Endometrial microvascular endothelial cells (primary cell): ENCODE measurements around the gene CABLES1. TPM values are rescaled to one million over a fixed set of nuclear protein-coding genes. Genes with fewer than 3 reads are reported as not detected.

Experiments used
- in situ Hi-C: cut with HindIII; loops from 2 replicates; pipeline ENCODE4 v1.10.0; 2017; ENCODE audit warnings: low sequenced_read_pairs, low pct_unique_long_range_greater_than_20kb; ENCODE audit errors: inconsistent ontology term
- total RNA-seq: library from RNA; depleted of rRNA; stranded (reverse); fragments of >200 nt; gene quantifications from one replicate; pipeline ENCODE4 v1.2.3, GENCODE V29; 2015; ENCODE audit errors: inconsistent ontology term

The CABLES1 gene
- total RNA-seq, 1 donor from 2014 or later = 12.6 TPM

DNA sequence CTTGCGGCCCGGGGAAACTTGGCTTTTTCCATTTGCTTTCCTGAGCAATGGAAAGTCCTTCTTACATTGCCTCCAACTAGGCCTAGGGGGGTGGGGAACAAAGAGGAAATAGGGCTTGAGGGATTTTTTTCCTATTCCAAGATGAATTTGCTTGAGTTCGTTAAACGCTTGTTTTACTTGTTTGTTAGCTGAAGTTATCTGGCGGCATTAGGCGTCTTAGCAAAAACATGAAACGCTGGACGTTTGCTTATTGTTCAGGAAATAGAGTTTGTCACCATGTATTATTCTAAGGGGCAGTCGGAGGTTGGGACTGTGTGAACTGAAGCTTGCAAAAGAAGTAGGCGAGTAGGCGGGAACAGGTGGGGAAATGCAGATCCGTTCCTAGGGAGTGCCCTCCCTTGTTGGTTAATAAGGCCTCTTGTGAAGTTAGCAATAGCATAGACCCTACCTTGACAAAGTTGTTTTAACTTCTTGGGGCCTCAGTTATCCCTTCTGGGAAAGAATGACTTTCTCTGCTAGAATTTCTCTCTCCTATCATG, 1.9 kb downstream of the CABLES1 start:
- in situ Hi-C loops = loop anchor here (10.0 kb wide), 1 partner anchor 248 kb away; no protein-coding TSS in a partner anchor

DNA sequence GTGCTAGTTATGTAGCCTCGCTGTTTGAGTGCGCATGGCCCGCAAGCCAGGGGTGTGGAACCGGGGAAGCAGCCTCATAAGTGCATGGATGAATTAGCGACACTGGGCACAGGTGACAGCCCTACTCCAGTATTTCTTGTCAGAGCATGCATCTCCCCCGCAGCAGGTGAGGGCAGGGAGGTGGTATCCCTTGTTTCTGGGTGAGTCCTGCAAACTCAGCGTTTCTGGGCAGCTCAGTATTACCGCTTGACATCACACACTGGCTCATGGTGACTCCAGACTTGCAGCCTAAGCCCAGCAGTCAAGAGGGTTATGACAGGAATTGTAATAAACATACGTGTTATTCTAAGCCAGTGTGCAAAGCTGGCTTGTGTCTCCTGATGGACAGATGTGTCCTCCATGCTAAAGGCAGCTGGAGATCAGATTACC, 2.5 kb downstream of the CABLES1 start:
- in situ Hi-C loops = loop anchor here (10.0 kb wide), 1 partner anchor 247 kb away; no protein-coding TSS in a partner anchor

DNA sequence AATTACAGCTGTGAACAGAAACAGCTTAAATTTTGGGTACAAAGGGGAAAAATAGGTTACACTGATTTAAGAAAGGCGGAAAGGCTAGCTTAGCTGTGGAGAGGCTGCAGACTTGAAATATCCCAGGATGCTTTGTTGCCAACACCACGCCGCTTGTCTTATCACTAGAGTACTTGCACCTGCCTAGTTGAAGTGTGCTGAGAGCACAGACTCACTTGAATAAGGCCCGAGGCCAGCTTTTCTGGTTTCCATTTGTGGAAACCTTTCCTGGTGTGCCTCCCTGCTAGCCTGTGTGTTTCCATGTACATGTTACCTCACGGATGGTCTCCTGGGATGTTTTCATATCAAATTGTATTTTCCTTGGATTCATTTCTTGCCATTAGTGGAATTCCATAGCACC, 3.2 kb downstream of the CABLES1 start:
- in situ Hi-C loops = loop anchor here (10.0 kb wide), 1 partner anchor 246 kb away; no protein-coding TSS in a partner anchor

DNA sequence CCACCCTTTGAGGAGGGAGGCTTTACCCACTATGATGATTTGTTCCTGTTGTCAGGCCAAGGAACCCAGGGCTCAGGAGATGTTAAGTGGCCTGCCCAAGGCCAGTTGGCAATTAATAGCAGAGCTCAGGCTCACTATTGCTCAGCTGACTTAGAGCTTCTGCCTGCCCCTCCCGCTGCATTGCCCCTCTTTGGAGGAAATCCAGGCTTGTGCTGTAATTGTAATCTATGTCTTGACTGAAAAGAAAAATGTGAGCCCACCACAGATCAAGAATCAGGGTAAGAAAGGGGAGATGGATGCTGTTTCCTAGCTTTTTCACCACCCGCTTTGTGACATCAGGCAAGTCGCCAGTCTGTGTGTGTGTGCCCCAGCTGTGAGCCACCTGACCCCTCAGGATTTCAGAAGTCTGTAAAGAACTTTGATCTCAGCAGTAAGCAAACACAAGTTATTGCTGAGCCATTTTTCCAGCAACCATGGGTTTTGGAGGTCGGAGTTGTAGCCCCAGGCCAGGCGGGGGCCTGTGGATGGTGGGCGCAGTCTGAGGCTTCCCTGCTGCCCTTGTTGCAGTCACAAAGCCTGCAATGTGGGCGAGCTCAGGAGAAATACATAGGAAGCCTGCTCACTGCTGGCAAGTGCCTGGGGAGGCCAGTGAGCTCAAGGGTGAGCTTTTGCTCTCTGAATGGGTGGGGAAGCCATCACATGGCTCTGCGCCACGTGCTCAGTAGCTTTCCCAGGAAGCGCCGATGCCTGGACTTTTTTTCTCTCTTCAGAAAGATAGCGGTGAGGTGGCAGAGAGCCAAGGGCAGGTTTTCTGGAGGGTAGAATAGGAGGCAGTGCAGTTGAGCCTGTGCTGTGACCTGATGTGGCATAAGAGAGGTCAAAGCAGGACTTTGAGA, 6.1 kb downstream of the CABLES1 start:
- in situ Hi-C loops = no loop called here

DNA sequence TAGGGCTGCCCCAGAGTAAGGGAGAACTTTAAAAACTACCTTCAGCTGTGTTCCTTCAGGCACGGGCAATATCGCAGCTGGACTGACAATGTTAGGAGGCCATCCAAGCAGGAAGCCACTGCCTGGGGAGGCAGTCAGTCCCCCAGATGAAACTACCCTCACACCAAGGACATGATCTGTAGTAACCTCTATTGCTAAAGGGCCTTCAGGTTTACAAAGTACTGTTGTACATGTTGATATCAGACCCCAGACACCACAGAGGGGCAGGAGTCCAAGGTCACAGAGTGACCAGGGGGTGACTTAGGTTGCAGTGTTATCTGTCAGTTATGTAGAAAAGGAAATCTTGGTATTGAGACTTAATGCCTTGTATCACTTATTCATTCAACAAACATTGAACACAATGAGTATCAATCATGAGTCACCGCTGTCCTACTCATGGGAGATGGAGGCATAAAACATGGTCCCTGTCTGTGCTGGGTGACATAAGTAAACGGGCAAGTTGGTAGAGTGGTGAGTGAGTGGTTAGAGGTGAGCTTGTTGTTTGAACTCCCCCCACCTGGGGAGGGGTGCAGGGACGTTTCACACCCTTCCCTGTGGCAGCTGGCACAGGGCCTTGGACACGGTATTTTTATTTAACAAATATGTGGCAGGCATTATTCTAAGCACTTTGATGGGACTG, 7.1 kb downstream of the CABLES1 start:
- in situ Hi-C loops = no loop called here

DNA sequence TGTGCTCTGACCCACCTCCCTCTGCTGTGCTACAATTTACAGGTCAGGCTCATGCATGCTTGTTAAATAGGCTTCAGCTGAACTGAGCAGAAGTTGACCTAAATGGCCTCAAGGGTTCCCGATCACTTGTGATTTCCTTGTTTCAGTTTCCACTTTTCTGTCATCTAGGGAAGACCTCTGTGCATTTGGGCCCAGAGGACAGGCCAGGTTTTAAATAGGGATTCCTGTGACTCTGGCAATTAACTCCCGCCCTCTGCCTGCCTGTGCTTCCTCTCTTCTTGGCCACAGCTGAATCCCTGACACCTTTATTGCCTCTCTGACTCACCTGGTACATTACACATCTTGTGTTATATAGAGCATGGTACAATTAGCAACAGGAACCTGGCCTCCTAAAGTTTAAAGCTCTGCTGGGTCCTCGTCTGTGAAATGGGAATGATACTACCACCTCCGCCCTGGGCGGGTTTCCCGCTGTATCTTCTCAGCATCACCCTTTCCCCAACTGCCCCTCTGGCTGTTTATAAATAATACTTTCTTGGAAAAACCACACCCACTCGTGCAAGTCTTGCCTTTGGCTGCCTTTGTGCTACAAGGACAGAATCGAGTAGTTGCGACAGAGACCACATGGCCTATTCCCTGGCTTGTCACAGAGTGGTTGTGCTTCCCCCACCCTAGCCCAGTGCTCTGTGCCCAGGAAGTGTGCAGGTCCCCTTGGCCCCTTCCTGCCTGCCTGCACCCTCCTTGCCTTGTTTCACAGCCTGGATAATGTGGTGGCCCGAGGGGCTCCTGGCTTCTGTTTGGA, 7.9 kb downstream of the CABLES1 start:
- in situ Hi-C loops = no loop called here

DNA sequence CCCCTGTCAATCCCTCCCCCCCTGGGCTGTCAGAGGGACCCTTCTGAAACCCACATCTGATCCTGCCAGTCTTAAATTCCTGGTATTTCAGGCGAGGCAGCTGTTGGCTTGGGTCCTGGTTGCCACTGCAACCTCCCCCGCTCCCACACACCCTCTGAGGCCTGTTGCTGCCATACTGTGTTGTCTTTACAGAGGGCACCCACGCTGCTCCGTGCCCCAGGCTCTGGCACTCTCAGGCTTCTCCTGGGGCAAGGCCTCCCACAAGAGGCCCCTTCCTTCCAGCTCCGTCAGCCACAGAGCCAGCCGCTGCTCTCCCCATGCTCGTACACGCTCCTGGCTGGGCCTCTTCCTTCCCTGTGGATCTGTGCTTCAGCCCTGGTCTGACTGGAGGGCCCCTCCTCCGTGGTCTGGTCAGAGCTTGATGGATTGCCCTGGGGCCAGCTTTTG, 8.6 kb downstream of the CABLES1 start:
- in situ Hi-C loops = no loop called here

DNA sequence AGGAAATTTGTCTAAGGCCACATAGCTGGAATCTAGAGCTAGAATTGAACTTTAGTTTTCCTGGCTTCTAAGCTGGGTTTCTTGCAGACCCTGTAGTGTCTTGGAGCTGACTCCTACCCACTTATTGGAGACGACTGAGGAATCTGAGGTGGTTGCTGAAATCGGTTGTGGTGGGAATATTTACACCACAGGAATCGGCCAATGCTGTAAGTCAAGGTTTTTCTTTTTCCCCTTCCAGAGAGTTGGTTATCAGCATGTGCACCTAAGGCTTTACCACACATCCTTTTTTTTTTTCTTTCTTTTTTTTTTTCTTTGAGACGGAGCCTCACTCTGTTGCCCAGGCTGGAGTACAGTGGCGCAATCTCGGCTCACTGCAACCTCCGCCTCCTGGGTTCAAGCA, 9.4 kb downstream of the CABLES1 start:
- in situ Hi-C loops = no loop called here

DNA sequence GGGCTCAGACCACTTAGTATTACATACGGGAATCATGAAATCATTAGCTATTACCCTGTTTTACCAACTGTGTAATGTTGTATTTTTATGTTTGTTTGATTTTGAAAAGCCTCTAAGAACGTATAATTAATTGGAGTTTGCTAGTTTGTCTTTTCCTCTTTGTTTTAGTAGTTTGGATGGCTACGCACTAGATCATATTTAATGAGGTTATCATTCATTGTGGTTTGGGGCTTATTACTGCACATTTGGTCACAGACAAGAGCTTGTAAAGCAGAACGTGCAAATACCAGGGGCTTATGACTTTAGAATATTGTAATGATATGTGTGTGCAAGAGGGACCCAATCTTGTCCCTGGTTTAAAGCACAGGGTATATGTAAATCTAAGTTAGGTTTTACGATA, 10.3 kb downstream of the CABLES1 start:
- in situ Hi-C loops = no loop called here

DNA sequence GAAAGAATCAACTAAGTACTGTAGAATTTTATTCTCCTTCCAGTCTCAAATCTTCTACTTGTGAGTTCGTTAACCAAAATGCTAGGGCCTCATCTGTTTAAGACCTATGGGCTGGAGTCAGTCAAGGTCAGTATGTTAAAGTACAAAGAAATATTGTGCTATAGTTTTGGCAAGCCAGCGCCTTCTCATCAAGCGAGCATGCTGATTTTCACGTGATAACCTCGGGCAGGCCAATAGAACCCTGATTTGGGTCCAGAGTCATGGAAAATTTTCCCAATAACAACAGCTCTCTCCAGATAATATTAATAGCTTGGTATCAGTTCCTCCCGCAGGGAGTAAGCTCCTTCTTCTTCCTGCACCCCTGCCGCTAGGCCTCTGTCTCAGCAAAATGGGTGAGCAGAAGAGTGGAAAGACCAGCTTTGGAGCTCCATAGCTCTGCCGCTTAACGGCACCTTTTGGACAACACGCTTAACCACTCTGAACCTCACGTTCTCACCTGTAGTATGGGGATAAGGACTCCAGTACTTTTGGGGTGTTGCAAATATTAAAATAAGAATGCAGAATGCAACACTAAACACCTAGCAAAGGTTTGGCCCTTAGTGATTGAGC, 11.7 kb downstream of the CABLES1 start:
- in situ Hi-C loops = no loop called here

DNA sequence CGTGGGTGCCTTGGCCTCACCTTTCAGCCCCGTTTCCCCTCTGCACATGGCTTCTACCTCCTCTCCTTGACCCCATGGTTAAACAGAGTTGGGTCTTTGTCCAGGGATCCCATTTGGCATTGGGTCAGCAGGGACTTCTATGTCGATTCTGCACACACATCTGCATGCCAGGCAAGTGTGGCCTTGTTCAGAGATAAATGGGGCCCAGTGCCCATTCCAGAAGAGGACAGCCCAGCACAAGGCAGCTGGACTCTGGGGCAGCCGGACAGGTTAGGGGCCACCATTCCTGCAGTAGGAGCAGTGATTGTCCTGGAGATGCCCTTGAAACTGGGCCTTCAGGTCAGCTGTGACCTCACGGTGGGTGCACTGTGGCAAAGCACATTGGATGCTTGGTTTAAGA, 13.1 kb downstream of the CABLES1 start:
- in situ Hi-C loops = no loop called here

DNA sequence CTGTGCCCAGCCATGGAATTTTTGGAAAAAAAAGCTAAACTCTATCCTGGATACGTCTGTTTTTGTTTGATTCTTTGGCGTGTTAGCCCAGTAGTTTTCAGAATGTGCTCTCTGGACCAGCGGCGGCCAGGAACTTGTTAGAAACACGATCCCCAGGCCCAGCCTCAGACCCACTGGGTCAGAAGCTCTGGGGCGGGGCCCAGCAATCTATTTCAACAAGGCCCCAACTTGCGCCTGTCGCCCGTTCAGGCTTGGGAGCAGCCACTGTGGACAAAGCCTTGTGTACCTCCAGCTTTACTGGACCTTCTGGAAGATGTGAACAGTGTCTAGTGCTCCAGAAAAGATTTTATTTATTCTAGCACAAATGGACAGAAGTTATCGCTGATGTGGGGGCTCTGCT, 14.3 kb downstream of the CABLES1 start:
- in situ Hi-C loops = no loop called here

DNA sequence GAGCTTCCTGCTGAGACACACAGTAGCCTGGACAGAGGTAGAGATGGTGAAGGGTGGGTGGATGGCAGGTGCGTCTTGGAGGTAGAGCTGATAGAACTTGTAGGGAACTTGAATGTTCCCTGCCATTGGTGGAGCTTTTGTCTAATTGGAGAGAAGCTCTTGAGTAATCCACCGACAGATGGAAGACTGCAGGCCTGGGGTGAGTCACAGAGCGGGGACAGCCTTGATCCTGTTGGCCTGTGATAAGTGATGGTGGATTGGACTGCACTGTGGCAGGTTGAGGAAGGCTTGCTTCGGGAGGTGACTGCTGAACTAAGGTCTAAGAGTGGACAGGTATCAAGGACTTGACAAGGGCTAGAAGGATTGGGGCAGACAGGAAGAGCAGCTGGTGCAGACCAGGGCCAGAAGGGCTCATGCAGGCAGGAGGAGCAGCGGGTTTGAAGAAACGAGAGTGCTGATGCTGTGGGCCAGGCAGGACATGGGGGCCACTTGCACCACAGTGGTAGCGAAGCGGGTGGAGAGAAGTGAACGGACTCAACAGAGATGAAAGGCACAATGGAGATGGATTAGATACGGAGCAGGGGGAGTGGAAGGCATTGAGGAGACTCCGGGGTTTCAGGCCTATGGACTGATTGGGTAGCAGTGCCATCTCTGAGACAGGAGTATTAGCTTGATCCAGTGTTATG, 16.3 kb downstream of the CABLES1 start:
- in situ Hi-C loops = no loop called here

DNA sequence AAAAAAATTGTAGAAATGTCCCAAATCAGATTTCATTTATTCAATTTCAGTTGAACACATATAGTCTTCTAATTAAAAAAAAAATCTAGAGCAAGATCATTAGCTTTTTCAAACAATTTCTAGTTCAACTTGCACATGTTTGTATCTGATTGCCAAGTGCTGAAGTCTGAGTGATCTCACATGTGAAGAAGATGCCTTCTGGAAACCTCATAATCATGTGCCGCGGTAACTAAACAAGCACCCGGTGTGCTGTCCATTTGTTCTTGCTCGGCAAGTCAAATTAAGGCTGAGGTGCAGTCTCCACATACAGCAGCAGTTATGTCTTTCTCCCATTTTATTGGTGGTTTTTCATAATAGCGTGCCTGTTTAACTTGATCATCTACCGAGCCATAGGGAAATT, 18.7 kb downstream of the CABLES1 start:
- in situ Hi-C loops = no loop called here

DNA sequence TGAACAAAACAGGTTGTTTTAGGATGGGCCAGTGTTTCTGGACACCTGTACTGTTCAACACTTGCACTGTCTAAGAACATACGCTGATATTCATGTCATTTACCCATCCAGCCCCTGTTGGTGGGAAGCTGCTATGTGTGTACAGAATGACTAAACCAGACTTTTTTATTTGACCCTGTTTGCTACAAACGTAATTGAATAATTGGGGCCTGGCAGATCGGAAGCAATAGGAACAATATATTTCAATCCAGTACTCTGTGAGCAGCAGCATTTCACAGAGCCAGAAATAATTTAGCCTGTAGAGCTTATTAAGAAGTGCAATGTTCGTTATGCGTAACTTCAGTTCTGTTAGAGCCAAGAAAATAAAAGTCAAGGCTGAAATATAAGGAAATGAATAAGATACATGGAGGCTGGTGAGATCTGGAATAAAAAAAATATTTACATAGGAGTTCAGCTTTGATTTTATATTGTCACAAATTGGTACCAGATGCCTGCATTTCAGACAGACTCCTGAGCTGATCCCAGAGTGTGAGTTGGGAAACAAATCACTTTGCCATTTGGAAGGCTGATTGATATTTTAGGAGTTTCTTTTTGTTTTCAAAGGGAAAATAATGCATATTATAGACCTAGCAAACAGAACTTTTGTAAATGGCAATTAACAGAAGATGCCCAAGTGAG, 19.7 kb downstream of the CABLES1 start:
- in situ Hi-C loops = no loop called here

DNA sequence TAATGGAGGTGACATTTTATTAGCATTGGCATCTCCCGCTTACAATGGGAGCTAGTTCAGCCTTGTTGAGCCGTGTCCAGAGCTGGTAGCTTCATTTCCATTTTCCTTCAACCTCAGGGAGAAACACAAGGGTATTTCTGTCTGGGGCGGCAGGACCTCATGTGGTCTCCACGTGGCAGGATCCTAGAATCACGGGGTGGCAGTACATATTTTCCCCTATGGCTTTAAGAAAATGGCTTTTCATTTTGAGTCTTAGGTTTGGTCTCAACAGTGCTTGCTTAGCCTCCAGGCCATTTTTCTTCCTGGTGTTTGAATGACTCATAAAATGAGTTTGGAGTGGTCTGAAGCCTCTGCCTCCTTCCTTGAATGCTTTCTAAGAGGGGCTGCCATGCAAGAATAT, 20.3 kb downstream of the CABLES1 start:
- in situ Hi-C loops = no loop called here

DNA sequence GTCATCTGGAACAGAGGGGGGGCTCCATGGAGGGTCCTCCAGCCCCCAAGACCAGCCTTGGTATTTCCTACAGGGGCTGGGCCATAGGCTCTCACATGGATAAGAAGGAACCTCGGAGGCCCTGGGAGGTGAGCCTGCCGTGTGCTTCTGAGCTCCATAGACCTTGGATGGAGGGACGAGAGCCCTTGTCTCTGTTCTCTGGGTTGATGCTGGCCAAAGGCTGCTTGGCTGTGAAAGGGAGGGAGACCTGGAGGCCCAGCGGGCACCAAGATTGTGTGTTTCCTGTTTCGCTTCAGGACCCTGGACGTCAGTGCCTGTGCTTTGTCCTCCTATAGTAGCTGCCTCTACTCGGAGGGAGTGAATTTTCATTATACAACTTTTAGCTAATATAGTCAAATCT, 20.8 kb downstream of the CABLES1 start:
- in situ Hi-C loops = no loop called here

DNA sequence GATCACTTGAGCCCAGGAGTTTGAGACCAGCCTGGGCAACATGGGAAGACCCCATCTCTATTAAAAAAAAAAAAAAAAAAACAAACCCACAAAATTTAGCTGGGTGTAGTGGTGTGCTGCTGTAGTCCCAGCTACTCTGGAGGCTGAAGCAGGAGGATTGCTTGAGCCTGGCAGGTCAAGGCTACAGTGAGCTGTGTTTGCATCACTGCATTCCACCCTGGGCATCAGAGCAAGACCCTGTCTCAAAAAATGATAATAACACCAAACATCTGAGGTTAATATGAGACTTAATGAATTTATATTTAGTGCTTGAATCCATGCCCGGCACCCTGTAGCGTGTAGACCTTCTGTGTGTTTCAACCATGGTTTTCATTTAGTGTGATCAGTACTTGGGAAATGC, 22.8 kb downstream of the CABLES1 start:
- in situ Hi-C loops = no loop called here
